Measurements from ENCODE around the gene TMEM212. TPM values are rescaled to one million over a fixed set of nuclear protein-coding genes. Genes with fewer than 3 reads are reported as not detected.

TMEM212 gene
- polyA plus RNA-seq, 2 of the 4 experiments (the other 2 are of a cell fraction), result not detected

DNA sequence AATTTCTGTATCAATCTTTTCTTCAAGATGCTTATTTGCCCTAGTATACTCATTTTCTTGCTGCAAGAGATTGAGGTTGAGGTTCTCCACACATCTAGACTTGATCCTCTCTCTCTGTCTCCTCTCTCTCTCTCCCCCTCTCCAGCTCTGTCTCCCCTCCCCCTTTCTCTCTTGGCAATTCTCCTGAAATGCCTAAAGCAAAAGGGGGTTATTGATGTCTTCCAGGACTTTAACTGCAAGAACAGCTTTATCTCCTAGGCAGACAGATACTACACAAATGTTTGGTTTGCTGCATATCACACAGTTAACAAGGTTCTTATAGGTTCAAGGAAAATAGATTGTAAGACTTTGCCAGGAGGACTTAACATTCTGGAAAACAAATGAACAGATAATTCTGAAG, 52.1 kb downstream of the TMEM212 start:
- TF ChIP-seq, protein P1, sequence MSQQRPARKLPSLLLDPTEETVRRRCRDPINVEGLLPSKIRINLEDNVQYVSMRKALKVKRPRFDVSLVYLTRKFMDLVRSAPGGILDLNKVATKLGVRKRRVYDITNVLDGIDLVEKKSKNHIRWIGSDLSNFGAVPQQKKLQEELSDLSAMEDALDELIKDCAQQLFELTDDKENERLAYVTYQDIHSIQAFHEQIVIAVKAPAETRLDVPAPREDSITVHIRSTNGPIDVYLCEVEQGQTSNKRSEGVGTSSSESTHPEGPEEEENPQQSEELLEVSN (IDR thresholded peaks at IDR 0.05; ENCODE audit: borderline replicate concordance, low read depth), result no peak
- TF ChIP-seq FOXS1 (CRISPR knock-in tag; IDR thresholded peaks at IDR 0.05) (no peak), CEBPB (IDR thresholded peaks at IDR 0.05) (no peak), ZC3H11A (IDR thresholded peaks at IDR 0.05) (no peak)
- TF ChIP-seq, protein P2, sequence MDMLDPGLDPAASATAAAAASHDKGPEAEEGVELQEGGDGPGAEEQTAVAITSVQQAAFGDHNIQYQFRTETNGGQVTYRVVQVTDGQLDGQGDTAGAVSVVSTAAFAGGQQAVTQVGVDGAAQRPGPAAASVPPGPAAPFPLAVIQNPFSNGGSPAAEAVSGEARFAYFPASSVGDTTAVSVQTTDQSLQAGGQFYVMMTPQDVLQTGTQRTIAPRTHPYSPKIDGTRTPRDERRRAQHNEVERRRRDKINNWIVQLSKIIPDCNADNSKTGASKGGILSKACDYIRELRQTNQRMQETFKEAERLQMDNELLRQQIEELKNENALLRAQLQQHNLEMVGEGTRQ (IDR thresholded peaks at IDR 0.05), result no peak
- Histone ChIP-seq H3K4me2 (no peak overlapping the region), H3K9me3 (no peaks in the 10 kb centered on the region), H3K4me1 (peaks cover 19% of the 10 kb centered on the region), H3K4me3 (no peak overlapping the region), H3K27ac (no peak overlapping the region)
- ATAC-seq (no peak), DNase-seq (ENCODE audit: low read depth in 1 of 2, low spot score in 1 of 2) (no peak), FAIRE-seq (no peak)
- POLR2A ChIA-PET, result no interaction called here
- CTCF ChIA-PET, result no interaction called here

DNA sequence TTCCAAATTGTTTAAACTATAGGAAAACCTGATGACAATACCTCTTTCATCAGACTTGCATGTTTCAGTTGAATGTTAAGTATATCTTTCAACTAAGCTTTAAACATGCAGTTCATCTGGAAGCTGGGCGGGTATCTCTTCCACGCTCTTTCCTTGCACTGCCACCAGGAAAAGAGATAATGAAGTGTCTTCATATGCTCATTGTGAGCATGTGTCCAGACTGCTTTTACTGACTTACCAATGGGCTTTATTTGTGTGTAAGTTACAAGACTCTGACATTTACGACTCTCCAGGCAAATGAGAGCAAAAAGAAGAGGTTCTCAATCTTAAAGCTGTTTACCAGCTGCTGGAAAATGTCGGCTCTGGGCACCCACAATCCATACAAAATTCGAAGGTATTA, 52.8 kb downstream of the TMEM212 start:
- Histone ChIP-seq H3K27ac (no peak overlapping the region), H3K4me2 (no peak overlapping the region), H3K9me3 (no peaks in the 10 kb centered on the region), H3K4me1 (peaks cover 21% of the 10 kb centered on the region), H3K4me3 (no peak overlapping the region)
- ATAC-seq, result no peak
- POLR2A ChIA-PET, result no interaction called here
- TF ChIP-seq EHF (CRISPR knock-in tag; IDR thresholded peaks at IDR 0.05) (no peak), FOSB (CRISPR knock-in tag; IDR thresholded peaks at IDR 0.05) (no peak), JUNB (IDR thresholded peaks at IDR 0.05) (no peak), ZFP36 (IDR thresholded peaks at IDR 0.05; ENCODE audit: borderline replicate concordance, partially characterized antibody) (no peak), NPAS2 (CRISPR knock-in tag; IDR thresholded peaks at IDR 0.05; ENCODE audit: borderline replicate concordance) (no peak), CBX2 (IDR thresholded peaks at IDR 0.05; ENCODE audit: borderline replicate concordance, low read depth) (no peak), ZSCAN20 (CRISPR knock-in tag; IDR thresholded peaks at IDR 0.05) (no peak), BHLHE40 (IDR thresholded peaks at IDR 0.05; ENCODE audit: low read depth, low read length) (no peak), JUN (IDR thresholded peaks at IDR 0.05) (no peak), KDM5A (IDR thresholded peaks at IDR 0.05) (no peak)
- TF ChIP-seq, protein P3, sequence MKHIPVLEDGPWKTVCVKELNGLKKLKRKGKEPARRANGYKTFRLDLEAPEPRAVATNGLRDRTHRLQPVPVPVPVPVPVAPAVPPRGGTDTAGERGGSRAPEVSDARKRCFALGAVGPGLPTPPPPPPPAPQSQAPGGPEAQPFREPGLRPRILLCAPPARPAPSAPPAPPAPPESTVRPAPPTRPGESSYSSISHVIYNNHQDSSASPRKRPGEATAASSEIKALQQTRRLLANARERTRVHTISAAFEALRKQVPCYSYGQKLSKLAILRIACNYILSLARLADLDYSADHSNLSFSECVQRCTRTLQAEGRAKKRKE (CRISPR knock-in tag; IDR thresholded peaks at IDR 0.05; ENCODE audit: low read depth), result no peak
- TF ChIP-seq, protein P4, sequence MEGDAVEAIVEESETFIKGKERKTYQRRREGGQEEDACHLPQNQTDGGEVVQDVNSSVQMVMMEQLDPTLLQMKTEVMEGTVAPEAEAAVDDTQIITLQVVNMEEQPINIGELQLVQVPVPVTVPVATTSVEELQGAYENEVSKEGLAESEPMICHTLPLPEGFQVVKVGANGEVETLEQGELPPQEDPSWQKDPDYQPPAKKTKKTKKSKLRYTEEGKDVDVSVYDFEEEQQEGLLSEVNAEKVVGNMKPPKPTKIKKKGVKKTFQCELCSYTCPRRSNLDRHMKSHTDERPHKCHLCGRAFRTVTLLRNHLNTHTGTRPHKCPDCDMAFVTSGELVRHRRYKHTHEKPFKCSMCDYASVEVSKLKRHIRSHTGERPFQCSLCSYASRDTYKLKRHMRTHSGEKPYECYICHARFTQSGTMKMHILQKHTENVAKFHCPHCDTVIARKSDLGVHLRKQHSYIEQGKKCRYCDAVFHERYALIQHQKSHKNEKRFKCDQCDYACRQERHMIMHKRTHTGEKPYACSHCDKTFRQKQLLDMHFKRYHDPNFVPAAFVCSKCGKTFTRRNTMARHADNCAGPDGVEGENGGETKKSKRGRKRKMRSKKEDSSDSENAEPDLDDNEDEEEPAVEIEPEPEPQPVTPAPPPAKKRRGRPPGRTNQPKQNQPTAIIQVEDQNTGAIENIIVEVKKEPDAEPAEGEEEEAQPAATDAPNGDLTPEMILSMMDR (IDR thresholded peaks at IDR 0.05), result no peak
- TF ChIP-seq, protein P5, sequence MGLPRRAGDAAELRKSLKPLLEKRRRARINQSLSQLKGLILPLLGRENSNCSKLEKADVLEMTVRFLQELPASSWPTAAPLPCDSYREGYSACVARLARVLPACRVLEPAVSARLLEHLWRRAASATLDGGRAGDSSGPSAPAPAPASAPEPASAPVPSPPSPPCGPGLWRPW (IDR thresholded peaks at IDR 0.05), result no peak
- CTCF ChIA-PET, result no interaction called here
- no peak for DNase-seq (ENCODE audit: low read depth in 1 of 2, low spot score in 1 of 2)
- 79% methylated on average over 5 of the region's 5 CpGs for whole genome bisulfite sequencing (ENCODE audit: missing lambda C conversion rate)
- no peak for FAIRE-seq

DNA sequence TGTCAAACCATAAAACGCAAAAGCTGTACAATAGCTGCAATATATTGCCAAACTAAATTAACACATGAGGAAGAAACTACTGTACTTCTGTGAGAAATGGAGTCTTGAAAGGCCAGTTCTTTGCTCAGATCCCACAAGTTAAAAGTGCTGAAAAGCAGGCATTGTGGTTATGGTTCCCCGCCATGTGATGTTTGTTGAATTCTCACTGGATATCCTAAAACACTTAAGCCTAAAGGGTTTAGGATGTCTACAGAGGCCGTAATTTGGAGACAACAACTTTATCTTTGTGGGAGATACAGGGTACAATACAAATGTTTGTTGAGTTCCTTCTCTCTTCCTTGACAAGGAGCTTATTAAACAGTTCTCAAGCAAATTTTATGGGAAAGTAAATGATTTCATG, 53.2 kb downstream of the TMEM212 start:
- H3K4me2 ChIP-seq, result no peak overlapping the region
- no peak overlapping the region for H3K27ac ChIP-seq
- H3K4me1 ChIP-seq, result peaks cover 25% of the 10 kb centered on the region
- H3K9me3 ChIP-seq, result no peaks in the 10 kb centered on the region
- DNase-seq (ENCODE audit: low read depth in 1 of 2, low spot score in 1 of 2), result no peak
- ChIA-PET CTCF (no interaction called here), POLR2A (no interaction called here)
- FAIRE-seq, result no peak
- TF ChIP-seq RFX5 (IDR thresholded peaks at IDR 0.05) (no peak), RARB (CRISPR knock-in tag; IDR thresholded peaks at IDR 0.05) (no peak), HOXB5 (CRISPR knock-in tag; IDR thresholded peaks at IDR 0.05) (no peak), POLR2AphosphoS2 (conservative IDR thresholded peaks at IDR 0.05; ENCODE audit: low read length) (no peak), MAFK (IDR thresholded peaks at IDR 0.05; ENCODE audit: partially characterized antibody) (no peak), CEBPB (IDR thresholded peaks at IDR 0.05) (no peak), FOXS1 (CRISPR knock-in tag; IDR thresholded peaks at IDR 0.05) (no peak), EHF (CRISPR knock-in tag; IDR thresholded peaks at IDR 0.05) (no peak)
- TF ChIP-seq, protein P4 (IDR thresholded peaks at IDR 0.05), result no peak
- TF ChIP-seq, protein P6, sequence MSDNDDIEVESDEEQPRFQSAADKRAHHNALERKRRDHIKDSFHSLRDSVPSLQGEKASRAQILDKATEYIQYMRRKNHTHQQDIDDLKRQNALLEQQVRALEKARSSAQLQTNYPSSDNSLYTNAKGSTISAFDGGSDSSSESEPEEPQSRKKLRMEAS (IDR thresholded peaks at IDR 0.05), result no peak
- ATAC-seq, result no peak
- WGBS (ENCODE audit: missing lambda C conversion rate), result 74% methylated on average over 3 of the region's 3 CpGs
- no peak overlapping the region for H3K4me3 ChIP-seq

Data from A549 (cell line).